Loucy (cell line): ENCODE data around the gene MATK.

Source experiments
- H2AFZ ChIP-seq: fragments of 200-600 bp; sonication (generic); 2 replicates; pipeline ENCODE4 v1.6.0; 2016; ENCODE audit warnings: antibody characterized with exemption, mild to moderate bottlenecking, low read length, moderate library complexity
- H3F3A ChIP-seq: fragments of 200-600 bp; 2 replicates; pipeline ENCODE4 v1.6.0; 2016; ENCODE audit warnings: antibody characterized with exemption, low read depth, mild to moderate bottlenecking
- H3K27me3 ChIP-seq: fragments of 200-600 bp; sonication (generic); 2 replicates; pipeline ENCODE4 v1.6.1; 2014; ENCODE audit warnings: low read length, mild to moderate bottlenecking; ENCODE audit not compliant: insufficient read depth, poor library complexity, severe bottlenecking
- H3K36me3 ChIP-seq: fragments of 200-600 bp; sonication (generic); 2 replicates; pipeline ENCODE4 v1.6.1; 2016; ENCODE audit warnings: low read length; ENCODE audit not compliant: insufficient read depth
- H3K4me1 ChIP-seq: fragments of 200-600 bp; sonication (generic); 2 replicates; pipeline ENCODE4 v1.5.1; 2014; ENCODE audit warnings: low read length, mild to moderate bottlenecking; ENCODE audit not compliant: insufficient read depth, poor library complexity, severe bottlenecking
- H3K4me2 ChIP-seq: fragments of 200-600 bp; sonication (generic); 2 replicates; pipeline ENCODE4 v1.6.0; 2014; ENCODE audit warnings: antibody characterized with exemption, low read length, low read depth, mild to moderate bottlenecking; ENCODE audit not compliant: poor library complexity, severe bottlenecking
- H3K4me3 ChIP-seq: fragments of 200-600 bp; sonication (generic); 2 replicates; pipeline ENCODE4 v1.5.1; 2014; ENCODE audit warnings: low read length, mild to moderate bottlenecking, mixed read lengths; ENCODE audit not compliant: poor library complexity, severe bottlenecking
- H3K79me2 ChIP-seq: fragments of 200-600 bp; sonication (generic); 2 replicates; pipeline ENCODE4 v1.6.1; 2014; ENCODE audit warnings: low read length; ENCODE audit not compliant: insufficient read depth
- H3K9ac ChIP-seq: fragments of 200-600 bp; sonication (generic); 2 replicates; pipeline ENCODE4 v1.6.0; 2014; ENCODE audit warnings: mild to moderate bottlenecking, low read depth, low read length, moderate library complexity; ENCODE audit not compliant: poor library complexity, severe bottlenecking
- H3K9me2 ChIP-seq: fragments of 200-600 bp; sonication (generic); replicated peaks from 2 replicates; pipeline ENCODE4 v1.6.1; 2016; ENCODE audit warnings: low read depth, low read length, mixed read lengths
- H3K9me3 ChIP-seq: fragments of 200-600 bp; sonication (generic); 2 replicates; pipeline ENCODE4 v1.6.1; 2014; ENCODE audit warnings: mild to moderate bottlenecking, antibody characterized with exemption, low read length, low read depth; ENCODE audit not compliant: insufficient read depth
- H4K20me1 ChIP-seq: fragments of 200-600 bp; sonication (generic); 2 replicates; pipeline ENCODE4 v1.6.0; 2014; ENCODE audit warnings: antibody characterized with exemption, low read length, mild to moderate bottlenecking; ENCODE audit not compliant: insufficient read depth, poor library complexity, severe bottlenecking
- EZH2phosphoT487 ChIP-seq: fragments of 200-600 bp; IDR thresholded peaks from 2 replicates; pipeline ENCODE4 v1.6.1; 2018; ENCODE audit warnings: antibody characterized with exemption, mild to moderate bottlenecking, moderate library complexity, borderline replicate concordance
- TF ChIP-seq, protein P1 (sequence below): fragments of 200-600 bp; sonication (generic); conservative IDR thresholded peaks from 2 replicates; pipeline ENCODE4 v1.5.1; 2014; ENCODE audit warnings: mild to moderate bottlenecking, antibody characterized with exemption, low read length

MATK gene

DNA sequence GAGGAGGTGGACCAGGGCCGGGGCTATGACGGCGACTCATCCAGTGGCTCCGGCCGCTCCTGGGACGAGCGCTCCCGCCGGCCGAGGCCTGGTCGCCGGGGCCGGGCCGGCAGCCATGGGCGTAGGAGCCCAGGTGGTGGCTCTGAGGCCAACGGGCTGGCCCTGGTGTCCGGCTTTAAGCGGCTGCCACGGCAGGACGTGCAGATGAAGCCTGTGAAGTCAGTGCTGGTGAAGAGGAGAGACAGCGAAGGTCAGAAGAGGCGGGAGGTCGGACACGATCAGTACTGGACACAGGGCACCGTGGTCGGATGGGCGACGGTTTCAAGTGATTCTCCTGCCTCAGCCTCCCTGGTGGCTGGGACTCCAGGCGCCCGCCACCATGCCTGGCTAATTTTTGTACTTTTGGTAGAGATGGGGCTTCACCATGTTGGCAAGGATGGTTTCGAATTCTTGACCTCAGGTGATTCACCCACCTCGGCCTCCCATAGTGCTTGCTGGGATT is 55.7 kb downstream of the MATK start:
- H3K4me1 ChIP-seq = no peaks in the 10 kb centered on the region
- no peaks in the 10 kb centered on the region for H3K79me2 ChIP-seq
- no peak overlapping the region for H3K9ac ChIP-seq
- TF ChIP-seq, protein P1, sequence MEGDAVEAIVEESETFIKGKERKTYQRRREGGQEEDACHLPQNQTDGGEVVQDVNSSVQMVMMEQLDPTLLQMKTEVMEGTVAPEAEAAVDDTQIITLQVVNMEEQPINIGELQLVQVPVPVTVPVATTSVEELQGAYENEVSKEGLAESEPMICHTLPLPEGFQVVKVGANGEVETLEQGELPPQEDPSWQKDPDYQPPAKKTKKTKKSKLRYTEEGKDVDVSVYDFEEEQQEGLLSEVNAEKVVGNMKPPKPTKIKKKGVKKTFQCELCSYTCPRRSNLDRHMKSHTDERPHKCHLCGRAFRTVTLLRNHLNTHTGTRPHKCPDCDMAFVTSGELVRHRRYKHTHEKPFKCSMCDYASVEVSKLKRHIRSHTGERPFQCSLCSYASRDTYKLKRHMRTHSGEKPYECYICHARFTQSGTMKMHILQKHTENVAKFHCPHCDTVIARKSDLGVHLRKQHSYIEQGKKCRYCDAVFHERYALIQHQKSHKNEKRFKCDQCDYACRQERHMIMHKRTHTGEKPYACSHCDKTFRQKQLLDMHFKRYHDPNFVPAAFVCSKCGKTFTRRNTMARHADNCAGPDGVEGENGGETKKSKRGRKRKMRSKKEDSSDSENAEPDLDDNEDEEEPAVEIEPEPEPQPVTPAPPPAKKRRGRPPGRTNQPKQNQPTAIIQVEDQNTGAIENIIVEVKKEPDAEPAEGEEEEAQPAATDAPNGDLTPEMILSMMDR = no peak
- no peak for TF ChIP-seq EZH2phosphoT487
- H3K9me2 ChIP-seq = no peaks in the 10 kb centered on the region
- no peaks in the 10 kb centered on the region for H3K27me3 ChIP-seq
- no peaks in the 10 kb centered on the region for H3K36me3 ChIP-seq
- no peaks in the 10 kb centered on the region for H3F3A ChIP-seq
- H3K4me3 ChIP-seq = no peak overlapping the region
- no peaks in the 10 kb centered on the region for H3K9me3 ChIP-seq
- H4K20me1 ChIP-seq = no peaks in the 10 kb centered on the region
- no peak overlapping the region for H3K4me2 ChIP-seq
- no peak overlapping the region for H2AFZ ChIP-seq
